Stimulated activated CD8-positive, alpha-beta memory T cell treated with anti-CD3 and anti-CD28 coated beads, Interleukin-4, amount 100 ng/mL, for 24 hours (primary cell): Measurements from ENCODE around the gene OR8B4.
"Not testable (repeated sequence)": the region's sequence is repeated elsewhere in the genome, so short reads cannot be mapped to it uniquely, and the experiment has no call there.

ENCODE experiments used
- DNase-seq: peaks from one replicate; pipeline ENCODE4 v3.0.0-alpha.2; 2020; ENCODE audit warnings: low read depth

OR8B4 gene

DNA sequence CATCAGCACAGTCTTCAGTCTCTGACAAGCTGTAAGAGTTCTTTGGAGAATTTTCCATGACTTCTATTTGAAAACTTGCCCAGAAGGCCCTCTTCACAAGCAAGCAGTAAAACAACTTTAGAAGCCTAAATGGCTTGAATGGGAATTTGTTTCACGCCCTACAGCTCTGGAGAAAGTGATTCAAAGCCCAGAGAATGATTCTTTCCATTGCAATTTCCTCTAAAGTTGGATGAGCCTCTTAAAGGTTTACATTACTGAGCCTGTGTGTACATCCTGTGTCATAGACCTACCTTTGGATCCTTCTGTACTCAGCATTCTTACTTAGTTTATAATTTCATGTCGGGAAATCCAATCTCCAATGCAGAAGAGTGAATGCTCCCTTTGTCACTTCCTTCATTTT is 19.1 kb downstream of the OR8B4 start:
- no peak for DNase-seq

DNA sequence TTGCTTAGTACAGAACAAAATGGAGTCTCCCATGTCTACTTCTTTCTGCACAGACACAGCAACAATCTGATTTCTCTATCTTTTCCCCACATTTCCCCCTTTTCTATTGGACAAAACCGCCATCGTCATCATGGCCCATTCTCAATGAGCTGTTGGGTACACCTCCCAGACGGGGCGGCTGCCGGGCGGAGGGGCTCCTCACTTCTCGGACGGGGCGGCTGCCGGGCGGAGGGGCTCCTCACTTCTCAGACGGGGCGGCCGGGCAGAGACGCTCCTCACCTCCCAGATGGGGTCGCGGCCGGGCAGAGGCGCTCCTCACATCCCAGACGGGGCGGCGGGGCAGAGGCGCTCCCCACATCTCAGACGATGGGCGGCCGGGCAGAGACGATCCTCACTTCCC is 21.5 kb downstream of the OR8B4 start:
- not testable (repeated sequence) for DNase-seq

DNA sequence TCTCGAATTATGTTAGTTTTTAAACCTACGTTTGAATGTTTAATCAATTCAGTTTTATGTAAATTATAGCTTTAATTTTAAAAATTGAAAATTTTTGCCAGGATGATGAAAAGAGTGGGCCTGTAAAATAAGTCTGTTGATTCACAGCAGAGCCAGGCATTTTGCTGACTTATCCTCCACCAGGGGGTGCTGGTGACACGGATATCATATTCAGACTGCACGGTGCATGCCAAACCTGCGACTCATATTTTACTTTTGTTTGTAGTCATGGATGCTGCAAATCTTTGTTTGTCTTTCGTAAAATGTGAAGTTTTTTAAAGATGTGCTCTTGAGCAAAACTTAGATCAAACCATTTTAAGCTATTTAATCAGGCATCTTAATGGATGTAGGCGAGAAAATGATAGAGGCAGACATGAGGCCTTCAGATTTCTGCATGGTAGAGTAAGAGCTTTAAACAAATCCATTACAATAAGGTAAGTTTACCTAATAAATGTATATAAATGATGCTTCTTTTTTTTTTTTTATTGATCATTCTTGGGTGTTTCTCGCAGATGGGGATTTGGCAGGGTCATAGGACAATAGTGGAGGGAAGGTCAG is 22.2 kb downstream of the OR8B4 start:
- peak; percentile 1 for DNase-seq

DNA sequence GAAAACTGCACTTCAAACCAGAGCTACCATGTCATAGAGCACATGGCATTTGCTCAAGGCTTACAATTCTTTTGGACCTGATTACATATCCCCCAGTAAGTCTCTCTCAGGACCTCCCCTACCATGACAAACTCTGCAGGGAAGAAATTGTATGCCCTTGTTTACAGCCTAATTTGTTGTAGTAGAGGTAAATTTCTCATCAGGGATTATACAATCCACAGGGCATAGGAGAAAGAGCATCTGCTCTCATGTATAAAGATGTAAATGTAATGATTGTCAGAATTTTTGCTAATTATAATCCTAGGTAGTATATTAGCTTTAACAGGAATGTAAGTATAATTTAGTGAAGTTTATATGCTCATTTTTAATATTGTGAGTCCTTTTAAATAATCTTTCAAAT is 25.7 kb downstream of the OR8B4 start, which contains the start of gene OR8B3:
OR8B3 (minus strand) TSS at position 101 of the 400 bp plus-strand sequence. CDS start 1,673 bp downstream, outside the sequence.
- no peak for DNase-seq

DNA sequence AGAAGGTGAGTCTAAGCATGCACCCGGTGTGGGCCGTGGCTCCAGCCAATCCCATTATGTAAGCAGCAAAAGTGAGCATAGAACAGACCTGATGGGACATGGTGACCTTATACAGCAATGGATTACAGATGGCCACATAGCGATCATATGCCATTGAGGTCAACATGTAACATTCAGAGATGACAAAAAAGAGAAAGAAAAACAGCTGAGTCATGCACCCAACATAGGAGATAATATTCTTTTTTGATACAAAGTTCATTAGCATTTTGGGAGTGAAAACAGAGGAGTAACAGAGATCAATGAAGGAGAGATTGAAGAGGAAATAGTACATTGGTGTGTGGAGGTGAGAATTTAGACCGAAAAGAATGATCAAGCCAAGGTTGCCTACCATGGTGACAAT is 27.8 kb downstream of the OR8B4 start:
- DNase-seq, result not testable (repeated sequence)

DNA sequence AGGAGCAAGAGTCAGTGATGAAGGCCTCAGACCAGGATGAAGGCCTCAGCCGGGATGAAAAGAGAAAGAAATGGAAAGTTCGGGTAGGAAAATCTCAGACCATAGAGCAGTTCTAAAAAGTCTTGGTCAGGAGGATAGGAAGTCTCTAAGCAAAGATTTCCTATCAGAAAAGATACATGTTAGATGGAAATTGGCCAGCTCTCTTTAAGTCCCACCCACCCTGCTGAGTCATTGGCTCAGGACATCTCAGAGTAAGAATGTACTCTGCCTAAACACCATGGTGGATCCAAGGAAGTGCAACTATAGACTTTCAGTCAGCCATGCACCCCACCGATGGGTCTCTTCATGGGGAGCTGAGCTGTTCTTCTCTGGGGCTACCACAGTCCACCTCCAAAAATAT is 30.3 kb downstream of the OR8B4 start:
- no peak for DNase-seq

DNA sequence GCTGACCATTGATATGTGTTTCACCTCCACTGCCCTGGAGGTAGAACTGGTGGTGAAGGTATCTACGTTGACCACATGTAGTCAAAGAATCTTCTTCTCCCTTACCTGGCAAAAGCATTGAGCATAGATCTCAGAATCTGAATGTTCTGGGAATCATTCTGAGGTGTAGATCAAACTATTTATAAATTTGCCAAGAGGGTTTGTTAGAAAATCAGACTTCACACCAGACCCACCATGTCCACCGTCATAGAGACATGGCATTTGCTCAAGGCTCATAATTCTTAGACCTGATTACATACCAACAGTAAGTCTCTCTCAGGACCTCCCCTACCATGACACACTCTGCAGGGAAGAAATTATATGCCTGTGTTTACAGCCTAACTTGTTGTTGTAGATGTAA is 40.3 kb downstream of the OR8B4 start, which contains the start of gene OR8B2:
OR8B2 (minus strand) TSS at position 101 of the 400 bp plus-strand sequence. CDS start 1,156 bp downstream, outside the sequence.
- no peak for DNase-seq

DNA sequence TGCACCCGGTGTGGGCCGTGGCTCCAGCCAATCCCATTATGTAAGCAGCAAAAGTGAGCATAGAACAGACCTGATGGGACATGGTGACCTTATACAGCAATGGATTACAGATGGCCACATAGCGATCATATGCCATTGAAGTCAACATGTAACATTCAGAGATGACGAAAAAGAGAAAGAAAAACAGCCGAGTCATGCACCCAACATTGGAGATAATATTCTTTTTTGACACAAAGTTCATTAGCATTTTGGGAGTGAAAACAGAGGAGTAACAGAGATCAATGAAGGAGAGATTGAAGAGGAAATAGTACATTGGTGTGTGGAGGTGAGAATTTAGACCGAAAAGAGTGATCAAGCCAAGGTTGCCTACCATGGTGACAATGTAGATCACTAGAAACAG is 41.8 kb downstream of the OR8B4 start:
- not testable (repeated sequence) for DNase-seq

DNA sequence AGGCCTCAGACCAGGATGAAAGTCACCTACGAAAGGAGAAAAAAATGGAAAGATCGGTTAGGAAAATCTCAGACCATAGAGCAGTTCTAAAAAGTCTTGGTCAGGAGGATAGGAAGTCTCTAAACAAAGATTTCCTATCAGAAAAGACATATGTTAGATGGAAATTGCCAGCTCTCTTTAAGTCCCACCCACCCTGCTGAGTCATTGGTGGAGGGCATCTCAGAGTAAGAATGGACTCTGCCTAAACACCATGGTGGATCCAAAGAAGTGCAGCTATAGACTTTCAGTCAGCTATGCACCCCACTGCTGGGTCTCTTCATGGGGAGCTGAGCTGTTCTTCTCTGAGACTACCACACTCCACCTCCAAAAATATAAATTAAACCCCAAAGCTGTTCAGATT is 44.1 kb downstream of the OR8B4 start:
- DNase-seq, result no peak

DNA sequence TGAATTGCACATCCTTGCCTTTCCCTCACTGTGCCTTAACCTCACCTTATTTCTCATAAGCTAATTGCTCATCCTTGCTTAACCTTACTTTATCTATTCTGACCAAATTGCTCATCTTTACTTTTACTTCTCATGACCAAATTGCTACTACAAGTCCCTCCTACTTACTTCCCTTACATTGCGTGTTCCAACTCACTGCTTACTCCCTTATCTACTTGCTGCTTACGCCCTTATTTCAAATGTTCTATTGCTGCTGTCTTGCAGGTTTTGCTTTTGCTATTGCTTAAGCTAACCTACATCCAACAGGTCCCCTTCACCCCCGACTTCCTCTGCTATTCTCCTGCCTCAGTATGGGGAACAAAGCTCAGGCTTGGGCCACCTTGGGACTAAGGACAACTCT is 48.4 kb downstream of the OR8B4 start:
- DNase-seq, result no peak
